Prostate gland (tissue), 2 donors: ENCODE measurements around the gene ANKRD42. TPM values are rescaled to one million over a fixed set of nuclear protein-coding genes. Genes with fewer than 3 reads are reported as not detected.

ENCODE experiments used
- DNase-seq: peaks from one replicate; pipeline ENCODE4 v3.0.0-alpha.2; 2019; ENCODE audit warnings: low spot score
- H3K27ac ChIP-seq, 2 donors: fragments of 200-600 bp; sonication (generic); 2 replicates each; pipeline ENCODE4 v1.5.1; 2017 to 2019
- H3K27me3 ChIP-seq: fragments of 200-600 bp; sonication (generic); replicated peaks from 2 replicates; pipeline ENCODE4 v1.5.1; 2019; ENCODE audit not compliant: insufficient read depth
- H3K36me3 ChIP-seq, 2 donors: fragments of 200-600 bp; sonication (generic); 1 replicate in 1 of 2; 2 replicates in 1 of 2; pipeline versions ENCODE4 v1.5.1 to v1.8.1; 2017 to 2019
- H3K4me1 ChIP-seq: fragments of 200-600 bp; sonication (generic); replicated peaks from 2 replicates; pipeline ENCODE4 v1.5.1; 2019
- H3K4me3 ChIP-seq, 2 donors: fragments of 200-600 bp; sonication (generic); 2 replicates each; pipeline ENCODE4 v1.5.1; 2017 to 2019
- H3K9me3 ChIP-seq: fragments of 200-600 bp; sonication (generic); 2 replicates; pipeline ENCODE4 v1.5.1; 2017
- CTCF ChIP-seq, 4 experiments: fragments of 200-600 bp in 2 of 4; fragments of 450-650 bp in 2 of 4; sonication (generic) in 2 of 4; IDR thresholded peaks; 1 replicate in 3 of 4; 2 replicates in 1 of 4; pipeline ENCODE4 v1.5.1; 2016 to 2019; ENCODE audit warnings: antibody characterized with exemption in 4 of 4, mild to moderate bottlenecking in 2 of 4, moderate library complexity in 2 of 4
- POLR2A ChIP-seq: fragments of 450-650 bp; IDR thresholded peaks from one replicate; pipeline ENCODE4 v1.6.1; 2016; ENCODE audit warnings: antibody characterized with exemption, mild to moderate bottlenecking
- POLR2AphosphoS5 ChIP-seq: sonication (generic); formaldehyde crosslinking; IDR thresholded peaks from one replicate; pipeline ENCODE4 v1.6.1; 2017; ENCODE audit warnings: antibody characterized with exemption
- WGBS: methylation state at CpG from one replicate; pipeline ENCODE4 v1.1.5; 2018; 5-methylcytosine and 5-hydroxymethylcytosine counted together
- intact Hi-C: fragments of 100-400 bp; cut with DNase I; formaldehyde crosslinking; loops from one replicate; pipeline ENCODE4 v1.14.2; 2022
- total RNA-seq, 2 donors: library from RNA; depleted of rRNA; stranded (reverse); fragments of >200 nt; gene quantifications; one replicate each; pipeline ENCODE4 v1.1.0, GENCODE V29; 2016

The ANKRD42 gene
- total RNA-seq, 2 donors from 2014 or later, result 11.6 to 24.5 TPM

DNA sequence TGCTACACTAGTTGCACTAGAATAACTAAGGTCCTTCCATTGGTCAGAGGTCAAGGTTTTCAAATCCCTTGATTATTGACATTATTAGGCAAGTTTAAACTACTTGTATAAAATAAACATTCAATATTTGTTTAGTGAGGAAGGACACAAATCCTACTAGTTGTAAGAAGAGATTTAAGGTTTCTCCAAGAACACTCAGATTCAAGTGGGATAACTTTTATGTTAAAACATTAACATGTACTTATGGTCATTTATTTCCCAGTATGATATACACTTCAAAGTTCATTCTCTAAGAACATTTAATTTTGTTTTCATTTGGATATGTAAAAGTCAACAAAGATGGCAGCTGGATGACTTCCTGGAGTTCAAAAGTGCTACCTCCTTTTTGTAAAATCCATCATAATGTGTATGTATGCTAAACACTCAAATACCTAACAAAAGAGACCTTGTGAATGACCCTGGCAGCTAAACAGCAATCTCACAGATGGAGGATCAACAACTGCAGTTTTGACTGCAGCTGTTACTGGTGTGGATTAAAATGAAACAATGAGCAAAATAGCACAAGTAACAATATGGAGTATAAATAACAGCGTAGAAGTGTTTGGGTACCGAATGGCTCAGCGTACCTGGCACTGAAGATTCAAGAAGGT lies 91.1 kb downstream of the ANKRD42 start:
- TF ChIP-seq POLR2AphosphoS5, result no peak
- no peak for TF ChIP-seq CTCF (IDR thresholded peaks at IDR 0.05)
- TF ChIP-seq POLR2A, result no peak
- Histone ChIP-seq H3K27me3 (no peaks in the 10 kb centered on the region), H3K4me1 (peaks cover 12% of the 10 kb centered on the region), H3K36me3 (no peaks in the 10 kb centered on the region), H3K27ac (peak overlapping the region; percentile 96 to 97), H3K9me3 (no peaks in the 10 kb centered on the region), H3K4me3 (peak overlapping the region; percentile 72)
- intact Hi-C loops, result loop anchor here (5.0 kb wide), 1 partner anchor 382 kb away; the partner anchor contains the start of genes DDIAS and PRCP
- no peak for DNase-seq
- 15% methylated on average over 3 of the region's 3 CpGs for WGBS

GRCh38 chr11:83285151-83285770 lies 91.7 kb downstream of the ANKRD42 start:
- H3K36me3 ChIP-seq, result no peaks in the 10 kb centered on the region
- peak overlapping the region; percentile 96 to 97 for H3K27ac ChIP-seq
- peak overlapping the region; percentile 72 for H3K4me3 ChIP-seq
- DNase-seq, result no peak
- WGBS, result 1% methylated on average over 22 of the region's 22 CpGs
- intact Hi-C loops, result loop anchor here (5.0 kb wide), 1 partner anchor 383 kb away; the partner anchor contains the start of genes DDIAS and PRCP
- no peak for TF ChIP-seq CTCF (IDR thresholded peaks at IDR 0.05)
- no peak for TF ChIP-seq POLR2A
- no peak for TF ChIP-seq POLR2AphosphoS5
- H3K27me3 ChIP-seq, result no peaks in the 10 kb centered on the region
- peaks cover 12% of the 10 kb centered on the region for H3K4me1 ChIP-seq
- no peaks in the 10 kb centered on the region for H3K9me3 ChIP-seq

DNA sequence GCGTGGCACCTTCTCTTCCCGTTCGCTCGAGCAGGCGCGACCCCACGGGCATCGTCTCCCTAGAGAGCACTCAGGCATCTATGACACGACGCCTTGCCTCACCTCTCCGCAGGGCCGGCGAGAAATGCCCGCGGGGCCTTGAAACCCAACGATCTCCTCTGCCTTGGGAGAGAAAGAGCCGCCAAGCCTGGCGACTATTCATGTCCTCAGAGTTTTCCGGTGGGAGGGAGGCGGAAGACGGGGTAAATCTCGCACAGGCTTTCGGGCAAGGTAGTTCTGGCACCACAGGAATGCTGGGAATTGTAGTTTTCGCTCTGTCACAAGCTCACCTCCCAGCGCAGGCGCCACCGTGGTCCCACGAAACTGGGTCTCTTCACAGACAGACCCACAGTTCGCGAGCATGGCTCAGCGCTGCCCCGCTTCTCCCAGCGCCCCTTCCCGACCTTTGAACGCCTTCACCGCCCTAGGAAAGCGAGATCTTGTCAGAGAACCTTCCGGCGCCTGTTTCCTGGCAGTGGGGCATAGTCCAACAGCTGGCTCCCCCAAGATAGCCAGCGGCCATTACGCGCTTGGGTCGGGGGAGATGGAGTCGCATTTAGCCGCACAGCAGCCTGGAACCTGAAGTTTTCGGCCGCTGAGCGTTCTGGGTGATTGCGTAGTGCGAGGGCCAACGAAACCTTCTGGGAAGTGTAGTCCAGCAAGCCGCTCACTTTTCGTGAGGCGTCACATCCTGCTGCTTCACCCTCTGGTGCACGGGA lies 92.4 kb downstream of the ANKRD42 start, which contains the start of gene CCDC90B:
Gene CCDC90B, minus strand, starts transcription at position 597 of the 758 bp plus-strand sequence. Its CDS starts 395 bp downstream, at position 202.
- H3K27me3 ChIP-seq, result no peaks in the 10 kb centered on the region
- WGBS, result under 1% methylated on average over 41 of the region's 55 CpGs
- intact Hi-C loops, result loop anchor here (2.0 to 5.0 kb wide), 2 partner anchors 93 to 384 kb away; partner anchors contain the start of genes ANKRD42, DDIAS and PRCP

DNA sequence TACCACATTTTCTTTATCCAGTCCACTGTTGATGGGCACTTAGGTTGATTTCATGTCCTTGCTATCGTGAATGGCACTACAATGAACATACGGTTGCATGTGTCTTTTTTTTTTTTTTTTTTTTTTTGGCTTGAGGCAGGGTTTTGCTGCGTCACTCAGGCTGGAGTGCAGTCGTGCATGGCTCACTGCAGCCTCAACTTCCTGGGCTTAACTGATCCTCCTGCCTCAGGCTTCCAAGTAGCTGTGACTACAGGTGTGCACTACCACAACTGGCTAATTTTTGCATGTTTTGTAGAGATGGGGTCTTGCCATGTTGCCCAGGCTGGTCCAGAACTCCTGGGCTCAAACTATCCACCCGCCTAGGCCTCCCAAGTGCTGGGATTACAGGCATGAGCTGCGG lies 94.1 kb downstream of the ANKRD42 start:
- Histone ChIP-seq H3K27me3 (no peaks in the 10 kb centered on the region), H3K36me3 (no peaks in the 10 kb centered on the region), H3K9me3 (no peaks in the 10 kb centered on the region), H3K4me1 (peaks cover 3% of the 10 kb centered on the region), H3K4me3 (no peak overlapping the region), H3K27ac (no peak overlapping the region)
- DNase-seq, result no peak
- TF ChIP-seq POLR2AphosphoS5 (no peak), CTCF (IDR thresholded peaks at IDR 0.05) (no peak), POLR2A (no peak)
- intact Hi-C loops, result loop anchor here (2.0 to 5.0 kb wide), 2 partner anchors 95 to 385 kb away; partner anchors contain the start of genes ANKRD42, DDIAS and PRCP
- WGBS, result 96% methylated on average over 6 of the region's 6 CpGs

More for the DNA sequence above, 92.4 kb downstream of the ANKRD42 start, which contains the start of gene CCDC90B:
- H3K4me3 ChIP-seq, result peak within 1 kb of the TSS; percentile 72
- H3K27ac ChIP-seq, result peak within 1 kb of the TSS; percentile 96 to 97
- H3K9me3 ChIP-seq, result no peaks in the 10 kb centered on the region
- H3K36me3 ChIP-seq, result no peaks in the 10 kb centered on the region
- peaks cover 12% of the 10 kb centered on the region for H3K4me1 ChIP-seq
- DNase-seq, result peak; percentile 98
- TF ChIP-seq POLR2A (peak; percentile 81), POLR2AphosphoS5 (peak; percentile 89), CTCF (IDR thresholded peaks at IDR 0.05) (peak in 2 of 4 experiments; percentile 38 to 42)
